Sigmoid colon (tissue), 4 donors: Measurements from ENCODE around the gene MAPT.

Experiments used
- CTCF ChIP-seq, 4 experiments: fragments of 450-650 bp in 3 of 4; fragments of 200-600 bp in 1 of 4; IDR thresholded peaks; one replicate each; pipeline ENCODE4 v1.5.1; 2016 to 2019; ENCODE audit warnings: antibody characterized with exemption in 4 of 4, mild to moderate bottlenecking in 3 of 4, moderate library complexity in 2 of 4
- EP300 ChIP-seq, 4 donors: sonication (generic); formaldehyde crosslinking; IDR thresholded peaks; one replicate each; pipeline ENCODE4 v1.6.1; 2017; ENCODE audit warnings: antibody characterized with exemption in 4 of 4
- POLR2A ChIP-seq, 2 donors: fragments of 450-650 bp; IDR thresholded peaks; one replicate each; pipeline ENCODE4 v1.6.1; 2016; ENCODE audit warnings: antibody characterized with exemption in 2 of 2, mild to moderate bottlenecking in 2 of 2, moderate library complexity in 2 of 2
- POLR2AphosphoS5 ChIP-seq, 4 donors: sonication (generic); formaldehyde crosslinking; IDR thresholded peaks; one replicate each; pipeline ENCODE4 v1.6.1; 2017; ENCODE audit warnings: antibody characterized with exemption in 4 of 4

DNA sequence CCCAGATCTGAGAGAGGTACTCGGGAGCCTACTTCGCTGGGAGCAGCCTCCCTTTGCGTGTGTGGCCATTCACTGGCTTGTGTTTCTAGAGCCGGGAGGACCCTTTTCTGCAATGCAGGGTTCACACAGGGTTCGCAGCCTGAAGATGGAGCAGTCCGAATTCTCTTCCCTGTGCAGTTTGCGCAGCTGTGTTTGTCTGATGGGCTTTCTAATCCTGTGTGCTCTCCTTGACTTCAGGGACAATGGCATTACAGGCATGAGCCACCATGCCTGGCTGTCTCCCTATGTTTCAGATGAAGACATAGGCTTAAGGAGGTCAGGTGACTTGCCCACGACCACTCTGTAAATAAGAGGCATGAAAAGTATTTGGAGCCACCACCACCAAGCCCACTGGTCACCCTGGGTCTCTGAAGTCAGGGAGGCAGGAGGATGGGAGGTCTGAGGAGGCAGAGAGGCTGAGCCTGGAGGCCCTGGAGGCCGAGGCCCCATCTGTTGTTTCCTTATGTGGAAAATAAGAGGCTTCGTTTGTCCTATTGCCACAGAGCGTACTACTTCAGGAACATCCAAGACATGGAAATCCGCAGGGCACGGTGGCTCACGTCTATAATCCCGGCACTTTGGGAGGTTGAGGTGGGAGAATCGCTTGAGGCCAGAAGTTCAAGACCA is 99.7 kb downstream of the MAPT start:
- TF ChIP-seq POLR2A (IDR thresholded peaks at IDR 0.05): no peak
- TF ChIP-seq CTCF (IDR thresholded peaks at IDR 0.05): no peak
- TF ChIP-seq POLR2AphosphoS5 (IDR thresholded peaks at IDR 0.05): no peak
- no peak for TF ChIP-seq EP300 (IDR thresholded peaks at IDR 0.05)
